Astrocyte (in vitro differentiated cells and primary cell): ENCODE measurements around the gene JAKMIP2. TPM values are rescaled to one million over a fixed set of nuclear protein-coding genes. Genes with fewer than 3 reads are reported as not detected.

Experiments used
- DNase-seq: peaks from one replicate; pipeline ENCODE4 v3.0.0-alpha.2; 2010; ENCODE audit warnings: low read depth
- FAIRE-seq: peaks from 2 replicates; lab custom pipeline; 2011; peaks lifted over from hg19 to GRCh38; lab: Jason Lieb, UNC
- H2AFZ ChIP-seq: 2 replicates; pipeline ENCODE4 v1.6.0; 2012; ENCODE audit warnings: low read depth, low read length, inconsistent platforms
- H3K27ac ChIP-seq: 2 replicates; pipeline ENCODE4 v1.5.1; 2011; ENCODE audit warnings: low read depth, low read length, inconsistent platforms
- H3K27me3 ChIP-seq: 2 replicates; pipeline ENCODE4 v1.6.0; 2011; ENCODE audit warnings: low read length, inconsistent platforms; ENCODE audit not compliant: insufficient read depth
- H3K36me3 ChIP-seq: 2 replicates; pipeline ENCODE4 v1.5.1; 2011; ENCODE audit warnings: low read length, inconsistent platforms; ENCODE audit not compliant: insufficient read depth
- H3K4me1 ChIP-seq: 2 replicates; pipeline ENCODE4 v1.5.1; 2011; ENCODE audit warnings: low read length, inconsistent platforms; ENCODE audit not compliant: insufficient read depth
- H3K4me2 ChIP-seq: 2 replicates; pipeline ENCODE4 v1.6.0; 2012; ENCODE audit warnings: low read length, inconsistent platforms
- H3K4me3 ChIP-seq: 2 replicates; pipeline ENCODE4 v1.5.1; 2011; ENCODE audit warnings: low read depth, mild to moderate bottlenecking, low read length, inconsistent platforms; ENCODE audit not compliant: insufficient read depth
- H3K79me2 ChIP-seq: 2 replicates; pipeline ENCODE4 v1.6.0; 2012; ENCODE audit warnings: mild to moderate bottlenecking, low read length, inconsistent platforms; ENCODE audit not compliant: insufficient read depth
- H3K9ac ChIP-seq: 2 replicates; pipeline ENCODE4 v1.6.0; 2012; ENCODE audit warnings: mild to moderate bottlenecking, low read length, inconsistent platforms
- H3K9me3 ChIP-seq: 2 replicates; pipeline ENCODE4 v1.5.1; 2012; ENCODE audit warnings: low read depth, mild to moderate bottlenecking, low read length, inconsistent platforms; ENCODE audit not compliant: insufficient read depth
- H4K20me1 ChIP-seq: 2 replicates; pipeline ENCODE4 v1.6.0; 2012; ENCODE audit warnings: low read length, inconsistent platforms; ENCODE audit not compliant: insufficient read depth
- H3K27ac Mint-ChIP-seq: one replicate; pipeline ENCODE4 v1.8.0; 2021; ENCODE audit warnings: mild to moderate bottlenecking, mixed read lengths; ENCODE audit not compliant: unreplicated experiment
- H3K27me3 Mint-ChIP-seq: one replicate; pipeline ENCODE4 v1.8.0; 2021; ENCODE audit warnings: low read depth, mixed read lengths; ENCODE audit not compliant: unreplicated experiment
- H3K36me3 Mint-ChIP-seq: one replicate; pipeline ENCODE4 v1.8.0; 2021; ENCODE audit warnings: low read depth, mixed read lengths; ENCODE audit not compliant: unreplicated experiment
- H3K4me1 Mint-ChIP-seq: one replicate; pipeline ENCODE4 v1.8.0; 2021; ENCODE audit warnings: low read depth, mixed read lengths; ENCODE audit not compliant: unreplicated experiment
- H3K4me3 Mint-ChIP-seq: one replicate; pipeline ENCODE4 v1.8.0; 2021; ENCODE audit warnings: mild to moderate bottlenecking, moderate library complexity, mixed read lengths; ENCODE audit not compliant: unreplicated experiment
- H3K9me3 Mint-ChIP-seq: one replicate; pipeline ENCODE4 v1.8.0; 2021; ENCODE audit warnings: mild to moderate bottlenecking, mixed read lengths; ENCODE audit not compliant: unreplicated experiment
- CTCF ChIP-seq: IDR thresholded peaks from 2 replicates; pipeline ENCODE4 v1.5.1; 2011; ENCODE audit warnings: low read depth, mild to moderate bottlenecking, inconsistent platforms, low read length, moderate library complexity; ENCODE audit not compliant: insufficient read depth
- EZH2 ChIP-seq: IDR thresholded peaks from 2 replicates; pipeline ENCODE4 v1.6.1; 2012; ENCODE audit warnings: mild to moderate bottlenecking, low read length, inconsistent platforms; ENCODE audit not compliant: insufficient read depth
- total RNA-seq: library from RNA; stranded (reverse); gene quantifications from 2 replicates; pipeline ENCODE4 v1.2.1, GENCODE V29; 2021

Gene JAKMIP2
- total RNA-seq, 1 donor from 2014 or later: 15.1 TPM

GRCh38 chr5:147752033-147752432 lies 30.5 kb downstream of the JAKMIP2 start:
- H3K27me3 ChIP-seq: no peaks in the 10 kb centered on the region
- H3K9me3 Mint-ChIP-seq: no peaks in the 10 kb centered on the region
- H3K27ac ChIP-seq: no peak overlapping the region
- H3K4me3 Mint-ChIP-seq: no peak overlapping the region
- no peaks in the 10 kb centered on the region for H3K27me3 Mint-ChIP-seq
- no peak for FAIRE-seq
- TF ChIP-seq EZH2 (no peak), CTCF (no peak)
- no peak for DNase-seq
- no peaks in the 10 kb centered on the region for H3K4me1 ChIP-seq
- no peaks in the 10 kb centered on the region for H4K20me1 ChIP-seq
- H3K27ac Mint-ChIP-seq: no peak overlapping the region
- no peak overlapping the region for H3K4me3 ChIP-seq
- H3K4me2 ChIP-seq: no peak overlapping the region
- no peak overlapping the region for H2AFZ ChIP-seq
- no peaks in the 10 kb centered on the region for H3K36me3 Mint-ChIP-seq
- no peaks in the 10 kb centered on the region for H3K9me3 ChIP-seq
- no peaks in the 10 kb centered on the region for H3K79me2 ChIP-seq
- H3K36me3 ChIP-seq: no peaks in the 10 kb centered on the region
- H3K9ac ChIP-seq: no peak overlapping the region
- H3K4me1 Mint-ChIP-seq: peaks cover 27% of the 10 kb centered on the region

GRCh38 chr5:147751156-147751830 lies 31.2 kb downstream of the JAKMIP2 start:
- H3K27me3 ChIP-seq: no peaks in the 10 kb centered on the region
- H2AFZ ChIP-seq: no peak overlapping the region
- DNase-seq (no peak), FAIRE-seq (no peak)
- Mint-ChIP-seq H3K9me3 (no peaks in the 10 kb centered on the region), H3K27me3 (no peaks in the 10 kb centered on the region), H3K4me3 (no peak overlapping the region), H3K27ac (no peak overlapping the region), H3K36me3 (no peaks in the 10 kb centered on the region), H3K4me1 (peaks cover 29% of the 10 kb centered on the region)
- no peaks in the 10 kb centered on the region for H3K4me1 ChIP-seq
- no peak overlapping the region for H3K4me2 ChIP-seq
- no peak for TF ChIP-seq EZH2
- no peak for TF ChIP-seq CTCF
- no peaks in the 10 kb centered on the region for H3K36me3 ChIP-seq
- H3K9me3 ChIP-seq: no peaks in the 10 kb centered on the region
- H3K79me2 ChIP-seq: no peaks in the 10 kb centered on the region
- H3K27ac ChIP-seq: no peak overlapping the region
- no peaks in the 10 kb centered on the region for H4K20me1 ChIP-seq
- H3K9ac ChIP-seq: no peak overlapping the region
- no peak overlapping the region for H3K4me3 ChIP-seq

DNA sequence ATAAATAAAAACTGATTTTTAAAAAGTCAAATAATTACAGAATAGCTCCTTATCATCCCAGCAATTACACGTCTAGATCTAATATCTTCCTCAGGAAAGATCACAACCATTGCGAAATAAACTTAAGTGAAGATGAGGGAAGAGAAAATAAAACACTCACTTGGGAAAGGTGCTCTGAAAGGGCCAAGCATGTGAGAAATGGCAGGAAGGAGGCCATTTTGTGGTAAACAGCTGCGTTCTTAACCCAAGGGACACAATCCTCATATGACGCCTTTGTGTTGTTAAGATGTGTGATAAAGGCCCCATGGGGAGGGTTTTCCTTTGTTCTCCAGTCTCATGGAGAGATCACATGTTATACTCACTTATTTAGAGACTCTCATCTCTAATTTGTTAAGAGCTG lies 32.5 kb downstream of the JAKMIP2 start:
- FAIRE-seq (no peak), DNase-seq (no peak)
- H3K27ac ChIP-seq: no peak overlapping the region
- H3K4me3 ChIP-seq: no peak overlapping the region
- H4K20me1 ChIP-seq: no peaks in the 10 kb centered on the region
- no peak overlapping the region for H3K4me3 Mint-ChIP-seq
- no peaks in the 10 kb centered on the region for H3K36me3 ChIP-seq
- H3K9me3 Mint-ChIP-seq: no peaks in the 10 kb centered on the region
- no peak for TF ChIP-seq CTCF
- no peak for TF ChIP-seq EZH2
- no peak overlapping the region for H3K9ac ChIP-seq
- no peak overlapping the region for H2AFZ ChIP-seq
- no peak overlapping the region for H3K27ac Mint-ChIP-seq
- H3K9me3 ChIP-seq: no peaks in the 10 kb centered on the region
- no peaks in the 10 kb centered on the region for H3K27me3 ChIP-seq
- H3K79me2 ChIP-seq: no peaks in the 10 kb centered on the region
- no peaks in the 10 kb centered on the region for H3K27me3 Mint-ChIP-seq
- no peaks in the 10 kb centered on the region for H3K4me1 ChIP-seq
- no peaks in the 10 kb centered on the region for H3K36me3 Mint-ChIP-seq
- H3K4me1 Mint-ChIP-seq: peaks cover 29% of the 10 kb centered on the region
- H3K4me2 ChIP-seq: no peak overlapping the region
